ENCODE measurements around the gene TIRAP.
"Not testable (repeated sequence)": the region's sequence is repeated elsewhere in the genome, so short reads cannot be mapped to it uniquely, and the experiment has no call there.

Gene TIRAP

GRCh38 chr11:126282736-126283591, at the start of gene TIRAP:
TIRAP (plus strand) TSS chr11:126283093; CDS start chr11:126290895, 7,802 bp downstream.
- no peak for DNase-seq

- DNase-seq, result no peak
Observed at GRCh38 chr11:126233391-126233790, 49.5 kb upstream of the TIRAP start.

- DNase-seq, result no peak
Observed at GRCh38 chr11:126246636-126247035, 36.3 kb upstream of the TIRAP start.

GRCh38 chr11:126253265-126253664, 29.6 kb upstream of the TIRAP start:
- DNase-seq, result no peak

- no peak for DNase-seq
Observed at GRCh38 chr11:126254819-126255218, 28.1 kb upstream of the TIRAP start.

GRCh38 chr11:126255507-126255906, 27.4 kb upstream of the TIRAP start:
- not testable (repeated sequence) for DNase-seq

- DNase-seq, result no peak
Observed at GRCh38 chr11:126256216-126256615, 26.7 kb upstream of the TIRAP start.

- no peak for DNase-seq
Observed at GRCh38 chr11:126257144-126257543, 25.7 kb upstream of the TIRAP start.

GRCh38 chr11:126257764-126258163, 25.1 kb upstream of the TIRAP start:
- DNase-seq, result no peak

- no peak for DNase-seq
Observed at GRCh38 chr11:126262216-126262615, 20.7 kb upstream of the TIRAP start.

GRCh38 chr11:126263489-126263888, 19.4 kb upstream of the TIRAP start:
- DNase-seq, result no peak

- DNase-seq, result no peak
Observed at GRCh38 chr11:126265811-126266210, 17.1 kb upstream of the TIRAP start.

- DNase-seq, result no peak
Observed at GRCh38 chr11:126267650-126268049, 15.2 kb upstream of the TIRAP start.

- no peak for DNase-seq
Observed at GRCh38 chr11:126268361-126268707, 14.6 kb upstream of the TIRAP start.

- DNase-seq, result peak; percentile 97
Observed at GRCh38 chr11:126268708-126269579, 13.9 kb upstream of the TIRAP start, which contains the start of the genes FOXRED1 and SRPRA. FOXRED1 (plus strand) TSS chr11:126269154; CDS start chr11:126269207, 53 bp downstream. SRPRA (minus strand) TSS chr11:126268895; CDS start chr11:126268804, 91 bp downstream.

- DNase-seq, result no peak
Observed at GRCh38 chr11:126277322-126277721, 5.6 kb upstream of the TIRAP start.

- DNase-seq, result no peak
Observed at GRCh38 chr11:126277780-126278179, 5.1 kb upstream of the TIRAP start.

GRCh38 chr11:126279191-126279590, 3.7 kb upstream of the TIRAP start:
- DNase-seq, result no peak

- DNase-seq, result no peak
Observed at GRCh38 chr11:126280595-126280994, 2.3 kb upstream of the TIRAP start.

- no peak for DNase-seq
Observed at GRCh38 chr11:126281245-126281644, 1.6 kb upstream of the TIRAP start.

GRCh38 chr11:126281666-126282175, 1.2 kb upstream of the TIRAP start:
- DNase-seq, result no peak

- DNase-seq, result no peak
Observed at GRCh38 chr11:126282361-126282735, 545 bp upstream of the TIRAP start.

- DNase-seq, result no peak
Observed at GRCh38 chr11:126284829-126285228, 1.9 kb downstream of the TIRAP start.

GRCh38 chr11:126288237-126288636, 5.3 kb downstream of the TIRAP start:
- no peak for DNase-seq

Measured in NCI-H2081 treated with DMSO at 0.1 percent for 48 hours (cell line).